ENCODE data around the gene GRAP. TPM values are rescaled to one million over a fixed set of nuclear protein-coding genes. Genes with fewer than 3 reads are reported as not detected.

The GRAP gene
- total RNA-seq, 2 donors from 2014 or later: 0.33 to 1.8 TPM

GRCh38 chr17:18997650-18998196 lies 49.0 kb downstream of the GRAP start:
- no peak for ATAC-seq
- DNase-seq: no peak

GRCh38 chr17:18996458-18996857 lies 50.3 kb downstream of the GRAP start:
- DNase-seq: no peak
- intact Hi-C loops (cut with DNase I): no loop called here
- Histone ChIP-seq H3K27ac (no peak overlapping the region), H3K27me3 (no peaks in the 10 kb centered on the region), H3K4me3 (no peak overlapping the region), H3K4me1 (peaks cover 29% of the 10 kb centered on the region), H3K9me3 (no peaks in the 10 kb centered on the region), H3K36me3 (replicated peaks in 1 of 2; ENCODE audit: insufficient read depth in 1 of 2, low read depth in 2 of 2) (no peaks in the 10 kb centered on the region)
- 96 to 100% methylated on average over 1 to 2 of the region's 2 CpGs for WGBS, 2 donors
- TF ChIP-seq POLR2A (IDR thresholded peaks at IDR 0.05) (no peak), CTCF (IDR thresholded peaks at IDR 0.05) (no peak)
- no peak for ATAC-seq

More at GRCh38 chr17:18997650-18998196, 49.0 kb downstream of the GRAP start:
- H3K9me3 ChIP-seq: no peaks in the 10 kb centered on the region
- H3K4me1 ChIP-seq: peaks cover 42% of the 10 kb centered on the region
- no peak overlapping the region for H3K4me3 ChIP-seq
- TF ChIP-seq POLR2A (IDR thresholded peaks at IDR 0.05) (no peak), CTCF (IDR thresholded peaks at IDR 0.05) (no peak)
- no peaks in the 10 kb centered on the region for H3K27me3 ChIP-seq
- intact Hi-C loops (cut with DNase I): no loop called here
- H3K36me3 ChIP-seq (replicated peaks in 1 of 2; ENCODE audit: insufficient read depth in 1 of 2, low read depth in 2 of 2): no peaks in the 10 kb centered on the region
- WGBS, 2 donors: 76 to 90% methylated on average over 4 to 6 of the region's 6 CpGs
- peak overlapping the region in 1 of 4 donors; percentile 14 for H3K27ac ChIP-seq

GRCh38 chr17:18995220-18995619 lies 51.5 kb downstream of the GRAP start:
- Histone ChIP-seq H3K9me3 (no peaks in the 10 kb centered on the region), H3K4me3 (no peak overlapping the region), H3K27me3 (no peaks in the 10 kb centered on the region), H3K36me3 (replicated peaks in 1 of 2; ENCODE audit: insufficient read depth in 1 of 2, low read depth in 2 of 2) (no peaks in the 10 kb centered on the region), H3K27ac (no peak overlapping the region), H3K4me1 (peaks cover 17% of the 10 kb centered on the region)
- ATAC-seq (no peak), DNase-seq (no peak)
- intact Hi-C loops (cut with DNase I): no loop called here
- 95% methylated on average over 3 of the region's 3 CpGs for WGBS, 2 donors
- TF ChIP-seq POLR2A (IDR thresholded peaks at IDR 0.05) (no peak), CTCF (IDR thresholded peaks at IDR 0.05) (no peak)

GRCh38 chr17:18994631-18995030 lies 52.1 kb downstream of the GRAP start:
- ATAC-seq (no peak), DNase-seq (no peak)
- no peaks in the 10 kb centered on the region for H3K9me3 ChIP-seq
- no peaks in the 10 kb centered on the region for H3K27me3 ChIP-seq
- no peak for TF ChIP-seq POLR2A (IDR thresholded peaks at IDR 0.05)
- TF ChIP-seq CTCF (IDR thresholded peaks at IDR 0.05): no peak
- no peak overlapping the region for H3K4me3 ChIP-seq
- H3K4me1 ChIP-seq: peaks cover 12% of the 10 kb centered on the region
- H3K27ac ChIP-seq: no peak overlapping the region
- WGBS, 2 donors: 63 to 67% methylated on average over 1 of the region's 1 CpG
- intact Hi-C loops (cut with DNase I): no loop called here
- no peaks in the 10 kb centered on the region for H3K36me3 ChIP-seq (replicated peaks in 1 of 2; ENCODE audit: insufficient read depth in 1 of 2, low read depth in 2 of 2)

GRCh38 chr17:18993905-18994526 lies 52.7 kb downstream of the GRAP start:
- Histone ChIP-seq H3K4me3 (no peak overlapping the region), H3K27ac (no peak overlapping the region), H3K4me1 (peaks cover 18% of the 10 kb centered on the region), H3K27me3 (no peaks in the 10 kb centered on the region), H3K36me3 (replicated peaks in 1 of 2; ENCODE audit: insufficient read depth in 1 of 2, low read depth in 2 of 2) (no peaks in the 10 kb centered on the region), H3K9me3 (no peaks in the 10 kb centered on the region)
- TF ChIP-seq CTCF (IDR thresholded peaks at IDR 0.05) (no peak), POLR2A (IDR thresholded peaks at IDR 0.05) (no peak)
- 80 to 85% methylated on average over 13 to 16 of the region's 16 CpGs for WGBS, 2 donors
- ATAC-seq: no peak
- intact Hi-C loops (cut with DNase I): no loop called here
- no peak for DNase-seq

Data from body of pancreas (tissue), 4 donors.